Gastroesophageal sphincter (tissue), 2 donors: Measurements from ENCODE around the gene ARHGEF4.

Experiments used
- POLR2A ChIP-seq, 2 donors: fragments of 450-650 bp; IDR thresholded peaks; one replicate each; pipeline ENCODE4 v1.6.1; 2017; ENCODE audit warnings: antibody characterized with exemption in 2 of 2, mild to moderate bottlenecking in 2 of 2, moderate library complexity in 1 of 2
- POLR2AphosphoS5 ChIP-seq: sonication (generic); formaldehyde crosslinking; IDR thresholded peaks from one replicate; pipeline ENCODE4 v1.6.1; 2017; ENCODE audit warnings: antibody characterized with exemption

GRCh38 chr2:130918393-130918792 lies 81.7 kb downstream of the ARHGEF4 start:
- TF ChIP-seq POLR2AphosphoS5 = no peak
- TF ChIP-seq POLR2A (IDR thresholded peaks at IDR 0.05) = no peak
